Lower lobe of right lung (tissue), 2 donors: ENCODE data around the gene SEPHS2. TPM values are rescaled to one million over a fixed set of nuclear protein-coding genes. Genes with fewer than 3 reads are reported as not detected.

ENCODE experiments used
- ATAC-seq, 2 donors: fragments of 200-7000 bp; cut with Tn5 transposase; one replicate each; pipeline ENCODE4 v1.9.1; 2020 to 2022; ENCODE audit warnings: mild to moderate bottlenecking in 2 of 2, moderate library complexity in 2 of 2
- DNase-seq: peaks from one replicate; pipeline ENCODE4 v3.0.0-alpha.2; 2020
- H3K27ac ChIP-seq: fragments of 200-600 bp; one replicate; pipeline ENCODE4 v1.8.0; 2022
- H3K27me3 ChIP-seq: fragments of 200-600 bp; one replicate; pipeline ENCODE4 v1.8.0; 2022; ENCODE audit warnings: low read depth
- H3K36me3 ChIP-seq: fragments of 200-600 bp; one replicate; pipeline ENCODE4 v1.8.0; 2022; ENCODE audit warnings: mild to moderate bottlenecking
- H3K4me1 ChIP-seq: fragments of 200-600 bp; one replicate; pipeline ENCODE4 v1.8.0; 2022
- H3K4me3 ChIP-seq: fragments of 200-600 bp; one replicate; pipeline ENCODE4 v1.8.0; 2022; ENCODE audit warnings: mild to moderate bottlenecking
- H3K9me3 ChIP-seq: fragments of 200-600 bp; one replicate; pipeline ENCODE4 v1.8.0; 2022
- intact Hi-C: fragments of 100-400 bp; cut with DNase I; formaldehyde crosslinking; loops from one replicate; pipeline ENCODE4 v1.11.0; 2022
- total RNA-seq: library from RNA; stranded (reverse); fragmentation: NEBNext Ultra II Directional; extraction: Animal tissue kit (Norgen Biotek cat#: 25700); gene quantifications from one replicate; pipeline ENCODE4 v1.2.1, GENCODE V29; 2021
- TF ChIP-seq, protein P1 (sequence below): fragments of 200-600 bp; IDR thresholded peaks from one replicate; pipeline ENCODE4 v1.8.0; 2022; ENCODE audit warnings: antibody characterized with exemption, mild to moderate bottlenecking
- donor health status: DM: no; HTN: yes; CAD: no; lungs with severe emphysema.

Gene SEPHS2
- total RNA-seq, 1 donor from 2014 or later: 54.6 TPM

DNA sequence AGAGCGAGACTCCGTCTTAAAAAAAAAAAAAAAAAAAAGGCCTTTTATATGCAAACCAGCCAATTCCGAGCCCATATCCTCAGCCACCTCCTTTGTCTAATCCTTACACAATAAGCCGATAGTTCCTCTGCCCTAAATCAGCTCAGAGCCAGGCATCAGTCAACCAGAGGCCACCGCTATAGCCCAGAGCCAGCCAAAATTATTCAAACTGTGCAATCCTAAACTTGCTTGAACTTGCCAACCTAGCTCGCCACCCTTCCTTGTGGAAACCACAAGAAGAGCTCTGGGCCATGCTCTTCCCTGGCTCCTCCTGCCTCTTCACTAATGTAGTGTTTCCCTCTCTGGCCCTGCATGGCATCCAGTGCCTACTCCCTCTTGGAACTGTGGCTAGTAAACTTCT is 44.5 kb upstream of the SEPHS2 start:
- Histone ChIP-seq H3K36me3 (peaks cover 44% of the 10 kb centered on the region), H3K4me1 (peaks cover 12% of the 10 kb centered on the region), H3K4me3 (no peak overlapping the region), H3K27ac (no peak overlapping the region), H3K27me3 (no peaks in the 10 kb centered on the region), H3K9me3 (no peaks in the 10 kb centered on the region)
- TF ChIP-seq, protein P1, sequence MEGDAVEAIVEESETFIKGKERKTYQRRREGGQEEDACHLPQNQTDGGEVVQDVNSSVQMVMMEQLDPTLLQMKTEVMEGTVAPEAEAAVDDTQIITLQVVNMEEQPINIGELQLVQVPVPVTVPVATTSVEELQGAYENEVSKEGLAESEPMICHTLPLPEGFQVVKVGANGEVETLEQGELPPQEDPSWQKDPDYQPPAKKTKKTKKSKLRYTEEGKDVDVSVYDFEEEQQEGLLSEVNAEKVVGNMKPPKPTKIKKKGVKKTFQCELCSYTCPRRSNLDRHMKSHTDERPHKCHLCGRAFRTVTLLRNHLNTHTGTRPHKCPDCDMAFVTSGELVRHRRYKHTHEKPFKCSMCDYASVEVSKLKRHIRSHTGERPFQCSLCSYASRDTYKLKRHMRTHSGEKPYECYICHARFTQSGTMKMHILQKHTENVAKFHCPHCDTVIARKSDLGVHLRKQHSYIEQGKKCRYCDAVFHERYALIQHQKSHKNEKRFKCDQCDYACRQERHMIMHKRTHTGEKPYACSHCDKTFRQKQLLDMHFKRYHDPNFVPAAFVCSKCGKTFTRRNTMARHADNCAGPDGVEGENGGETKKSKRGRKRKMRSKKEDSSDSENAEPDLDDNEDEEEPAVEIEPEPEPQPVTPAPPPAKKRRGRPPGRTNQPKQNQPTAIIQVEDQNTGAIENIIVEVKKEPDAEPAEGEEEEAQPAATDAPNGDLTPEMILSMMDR: no peak
- intact Hi-C loops: no loop called here
- DNase-seq: no peak
- no peak for ATAC-seq

DNA sequence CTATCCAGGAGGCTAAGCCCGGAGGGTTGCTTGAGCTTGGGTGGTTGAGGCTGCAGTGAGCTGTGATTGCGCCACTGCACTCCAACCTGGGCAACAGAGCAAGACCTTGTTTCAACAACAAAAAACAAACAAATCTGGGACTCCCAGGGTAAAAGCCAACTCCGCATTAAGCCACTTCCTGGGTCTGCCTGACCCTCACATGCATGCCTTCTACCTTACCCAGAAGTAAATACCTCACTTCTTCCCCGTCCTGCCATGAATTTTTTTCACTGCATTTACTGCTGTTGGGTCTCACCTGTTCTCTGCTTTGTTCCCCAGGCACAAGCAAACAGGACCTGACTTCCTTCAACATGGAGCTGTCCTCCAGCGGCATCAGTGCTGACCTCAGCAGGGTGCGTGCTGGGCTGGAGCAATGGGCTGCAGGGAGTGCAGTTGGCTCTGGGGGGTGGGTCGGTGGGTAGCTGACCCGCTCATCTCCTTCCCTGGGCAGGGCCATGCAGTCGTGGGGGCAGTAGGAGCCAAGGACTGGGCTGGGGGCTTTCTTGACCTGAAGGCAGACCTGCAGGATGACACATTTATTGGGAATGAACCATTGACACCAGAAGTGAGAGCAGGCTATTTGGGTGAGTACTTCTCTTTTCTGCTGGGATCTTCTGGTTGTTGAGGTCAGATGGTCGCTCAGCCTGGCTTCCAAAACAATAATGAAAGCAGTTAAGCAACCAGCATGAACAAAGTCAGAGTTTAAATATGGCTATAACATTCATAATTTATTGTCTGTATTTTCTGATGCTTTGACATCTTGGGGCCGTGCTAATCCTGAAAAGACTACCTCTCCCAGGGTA is 43.3 kb upstream of the SEPHS2 start:
- Histone ChIP-seq H3K9me3 (no peaks in the 10 kb centered on the region), H3K4me1 (peaks cover 12% of the 10 kb centered on the region), H3K27me3 (no peaks in the 10 kb centered on the region), H3K36me3 (peaks cover 38% of the 10 kb centered on the region), H3K27ac (no peak overlapping the region), H3K4me3 (no peak overlapping the region)
- TF ChIP-seq, protein P1: no peak
- ATAC-seq: peak; percentile 66 to 69
- intact Hi-C loops: no loop called here
- peak; percentile 51 for DNase-seq

- intact Hi-C loops: no loop called here
These were observed 40.3 kb upstream of the SEPHS2 start for GRCh38 chr16:30485818-30486436.

DNA sequence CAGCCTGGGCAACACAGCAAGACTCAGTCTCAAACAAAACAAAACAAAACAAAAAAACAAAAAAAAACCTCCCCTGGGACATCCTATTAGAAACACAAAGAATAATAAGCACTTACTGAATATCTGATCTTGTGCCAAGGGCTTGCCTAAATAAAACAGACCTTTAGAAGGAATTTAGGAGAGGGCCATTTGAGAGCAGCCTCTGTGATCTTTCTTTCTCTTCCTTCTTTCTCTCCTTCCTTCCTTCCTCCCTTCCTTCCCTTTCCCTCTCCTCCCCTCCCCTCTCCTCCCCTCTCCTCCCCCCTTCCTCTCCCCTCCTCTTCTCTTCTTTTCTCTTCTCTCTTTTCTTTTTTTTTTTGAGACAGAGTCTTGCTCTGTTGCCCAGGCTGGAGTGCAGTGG is 39.2 kb upstream of the SEPHS2 start:
- peaks cover 52% of the 10 kb centered on the region for H3K36me3 ChIP-seq
- no peaks in the 10 kb centered on the region for H3K9me3 ChIP-seq
- intact Hi-C loops: no loop called here
- peaks cover 6% of the 10 kb centered on the region for H3K4me1 ChIP-seq
- H3K27me3 ChIP-seq: no peaks in the 10 kb centered on the region
- no peak overlapping the region for H3K27ac ChIP-seq
- no peak overlapping the region for H3K4me3 ChIP-seq
- ATAC-seq (no peak), DNase-seq (no peak)
- TF ChIP-seq, protein P1: no peak

More at GRCh38 chr16:30485818-30486436, 40.3 kb upstream of the SEPHS2 start:
- Histone ChIP-seq H3K36me3 (peaks cover 58% of the 10 kb centered on the region), H3K4me3 (no peak overlapping the region), H3K27me3 (no peaks in the 10 kb centered on the region), H3K9me3 (no peaks in the 10 kb centered on the region), H3K27ac (no peak overlapping the region), H3K4me1 (peaks cover 6% of the 10 kb centered on the region)
- DNase-seq (no peak), ATAC-seq (no peak)
- TF ChIP-seq, protein P1: no peak

DNA sequence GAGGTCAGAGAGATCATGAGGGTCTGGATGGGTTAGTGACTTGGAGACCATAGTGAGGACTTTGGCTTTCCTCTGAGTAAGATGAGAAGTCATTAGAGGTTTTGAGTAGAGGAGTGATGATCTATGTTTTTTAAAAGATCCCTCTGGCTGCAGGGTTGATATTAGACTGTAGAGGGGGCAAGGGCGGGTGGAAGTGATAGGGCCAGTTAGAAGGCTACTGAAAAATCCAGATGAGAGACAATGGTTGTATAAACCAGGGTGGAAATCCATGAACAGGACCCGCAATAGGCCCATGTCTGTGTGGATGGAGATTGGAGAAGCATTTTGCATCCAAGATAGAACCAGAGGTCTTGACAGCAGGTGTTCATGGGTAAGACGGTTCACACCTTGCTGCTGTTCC is 36.7 kb upstream of the SEPHS2 start:
- ATAC-seq (no peak), DNase-seq (no peak)
- intact Hi-C loops: no loop called here
- H3K4me3 ChIP-seq: no peak overlapping the region
- no peaks in the 10 kb centered on the region for H3K4me1 ChIP-seq
- no peaks in the 10 kb centered on the region for H3K9me3 ChIP-seq
- TF ChIP-seq, protein P1: no peak
- peaks cover 36% of the 10 kb centered on the region for H3K36me3 ChIP-seq
- H3K27me3 ChIP-seq: no peaks in the 10 kb centered on the region
- H3K27ac ChIP-seq: no peak overlapping the region
